Activated T-helper 1 cell treated with anti-CD3 and anti-CD28 coated beads, Interleukin-12 subunit alpha, Interleukin-12 subunit beta, Interleukin-2, Interleukin-4 antibody, amounts not matched to agents 30 ng/mL and 10 ng/mL and 1 ng/mL, durations not matched to agents 14 hours and 24 hours and 36 hours (primary cell): ENCODE results near the gene TRIM58. TPM values are rescaled to one million over a fixed set of nuclear protein-coding genes. Genes with fewer than 3 reads are reported as not detected.
A peak's percentile ranks its signal among the peaks of the same experiment; 100 is the strongest.

Experiments used
- DNase-seq: peaks from one replicate; pipeline ENCODE4 v3.0.0; 2021; ENCODE audit warnings: low spot score
- H3K27ac Mint-ChIP-seq: one replicate; pipeline ENCODE4 v1.8.0; 2021; ENCODE audit warnings: mild to moderate bottlenecking, mixed read lengths
- H3K27me3 Mint-ChIP-seq: one replicate; pipeline ENCODE4 v1.8.0; 2022; ENCODE audit warnings: mild to moderate bottlenecking, moderate library complexity, mixed read lengths; ENCODE audit not compliant: insufficient read depth
- H3K36me3 Mint-ChIP-seq: one replicate; pipeline ENCODE4 v1.8.0; 2021; ENCODE audit warnings: low read depth, mixed read lengths
- H3K4me1 Mint-ChIP-seq: one replicate; pipeline ENCODE4 v1.8.0; 2021; ENCODE audit warnings: low read depth, mixed read lengths
- H3K4me3 Mint-ChIP-seq: one replicate; pipeline ENCODE4 v1.8.0; 2021; ENCODE audit warnings: mild to moderate bottlenecking, moderate library complexity, mixed read lengths
- H3K9me3 Mint-ChIP-seq: one replicate; pipeline ENCODE4 v1.8.0; 2021; ENCODE audit warnings: mixed read lengths
- intact Hi-C: fragments of 100-400 bp; cut with micrococcal nuclease; formaldehyde crosslinking; loops from one replicate; pipeline ENCODE4 v1.15.1; 2024
- total RNA-seq: library from RNA; stranded (reverse); gene quantifications from 2 replicates; pipeline ENCODE4 v1.2.3, GENCODE V29; 2022

Gene TRIM58
- total RNA-seq, 1 donor from 2014 or later: 0.36 TPM

DNA sequence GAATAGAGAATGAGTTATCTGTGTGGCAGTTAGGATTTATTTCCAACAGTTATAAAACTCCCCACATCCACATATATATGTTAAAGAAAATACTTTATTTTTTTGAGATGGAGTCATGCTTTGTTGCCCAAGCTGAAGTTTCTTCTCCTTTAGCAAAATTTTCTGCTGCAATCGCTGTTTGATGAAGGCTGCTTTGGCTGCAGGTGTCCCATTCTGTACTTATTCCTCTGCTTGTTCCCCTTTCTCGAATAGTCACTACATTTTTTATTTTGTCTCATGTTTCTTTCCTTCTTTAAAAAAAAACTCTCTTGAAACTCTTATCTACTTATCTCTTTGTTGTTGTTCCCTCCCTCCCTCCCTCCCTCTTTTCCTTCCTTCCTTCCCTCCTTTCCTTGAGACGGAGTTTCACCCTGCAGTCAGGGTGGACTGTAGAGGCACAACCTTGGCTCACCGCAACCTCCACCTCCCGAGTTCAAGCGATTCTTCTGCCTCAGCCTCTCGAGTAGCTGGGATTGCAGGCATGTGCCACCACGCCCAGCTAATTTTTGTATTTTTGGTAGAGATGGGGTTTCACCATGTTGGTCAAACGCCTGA is 49.0 kb downstream of the TRIM58 start:
- H3K9me3 Mint-ChIP-seq: peaks cover 3% of the 10 kb centered on the region
- peaks cover 2% of the 10 kb centered on the region for H3K27me3 Mint-ChIP-seq
- H3K36me3 Mint-ChIP-seq: no peaks in the 10 kb centered on the region
- H3K4me3 Mint-ChIP-seq: peak overlapping the region; percentile 81
- H3K27ac Mint-ChIP-seq: peak overlapping the region; percentile 71
- intact Hi-C loops: loop anchor here (1.0 kb wide), 1 partner anchor 31 kb away; no protein-coding TSS in a partner anchor
- peaks cover 33% of the 10 kb centered on the region for H3K4me1 Mint-ChIP-seq
- DNase-seq: no peak

DNA sequence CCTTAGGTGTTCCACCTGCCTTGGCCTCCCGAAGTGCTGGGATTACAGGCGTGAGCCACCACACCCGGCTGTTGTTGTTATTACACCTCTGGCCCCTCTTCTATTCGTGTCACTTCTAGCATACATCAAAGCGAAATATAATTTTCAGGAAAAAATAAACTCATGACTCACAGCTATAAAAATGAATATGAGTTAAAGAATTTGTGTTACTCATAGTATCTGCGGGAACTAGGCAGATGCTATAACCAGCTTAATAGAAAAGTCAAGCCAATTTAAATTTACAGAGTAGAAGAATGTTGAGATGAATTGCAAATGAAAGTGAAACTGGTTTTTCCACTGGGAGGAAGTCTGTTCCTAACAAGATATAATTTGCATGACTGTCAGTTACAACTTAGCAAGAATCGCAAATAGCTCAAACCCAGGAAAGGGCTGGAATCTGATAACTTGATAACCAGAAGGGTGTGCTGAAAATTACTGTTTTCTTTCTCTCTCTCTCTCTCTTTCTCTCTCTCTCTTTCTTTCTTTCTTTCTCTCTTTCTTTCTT is 49.6 kb downstream of the TRIM58 start:
- H3K4me3 Mint-ChIP-seq: peak overlapping the region; percentile 81
- H3K9me3 Mint-ChIP-seq: peaks cover 3% of the 10 kb centered on the region
- peak overlapping the region; percentile 71 for H3K27ac Mint-ChIP-seq
- H3K27me3 Mint-ChIP-seq: peaks cover 2% of the 10 kb centered on the region
- intact Hi-C loops: loop anchor here (1.0 kb wide), 1 partner anchor 31 kb away; no protein-coding TSS in a partner anchor
- DNase-seq: no peak
- H3K36me3 Mint-ChIP-seq: no peaks in the 10 kb centered on the region
- H3K4me1 Mint-ChIP-seq: peaks cover 33% of the 10 kb centered on the region

DNA sequence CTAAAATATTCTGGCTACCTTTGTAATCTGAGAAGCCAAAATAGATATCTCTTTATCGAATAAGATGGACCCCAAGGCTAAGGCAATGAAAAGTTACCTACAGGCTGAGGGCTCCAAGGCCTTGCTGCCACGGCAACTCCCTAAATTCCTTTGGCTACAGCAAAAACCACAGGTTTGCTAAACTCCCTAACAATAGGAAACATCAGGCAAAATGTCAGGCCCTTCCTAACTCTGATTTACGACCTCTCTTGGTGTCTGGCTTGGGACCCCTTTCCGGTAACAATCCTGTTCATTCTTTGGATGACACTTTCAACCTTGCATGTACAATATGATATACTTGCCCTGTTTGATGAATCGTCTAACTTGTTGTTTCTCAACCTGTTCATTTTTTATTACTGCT is 51.8 kb downstream of the TRIM58 start:
- peaks cover 2% of the 10 kb centered on the region for H3K27me3 Mint-ChIP-seq
- H3K4me3 Mint-ChIP-seq: no peak overlapping the region
- intact Hi-C loops: no loop called here
- H3K4me1 Mint-ChIP-seq: peaks cover 33% of the 10 kb centered on the region
- no peak for DNase-seq
- no peak overlapping the region for H3K27ac Mint-ChIP-seq
- H3K9me3 Mint-ChIP-seq: peaks cover 3% of the 10 kb centered on the region
- H3K36me3 Mint-ChIP-seq: no peaks in the 10 kb centered on the region

DNA sequence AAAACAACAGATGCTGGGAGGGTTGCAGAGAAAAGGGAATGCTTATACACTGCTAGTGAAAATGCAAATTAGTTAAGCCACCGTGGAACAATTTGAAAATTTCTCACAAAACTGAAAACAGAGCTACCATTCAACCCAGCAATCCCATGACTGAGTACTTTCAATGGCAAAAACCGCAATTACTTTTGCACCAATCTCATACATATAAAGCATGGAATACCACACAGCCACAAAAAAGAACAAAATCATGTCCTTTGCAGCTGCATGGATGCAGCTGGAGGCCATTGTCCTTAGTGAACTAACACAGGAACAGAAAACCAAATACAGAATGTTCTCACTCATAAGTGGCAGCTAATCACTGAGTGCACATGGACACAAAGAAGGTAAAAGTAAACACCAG is 56.8 kb downstream of the TRIM58 start:
- H3K27ac Mint-ChIP-seq: no peak overlapping the region
- no peak overlapping the region for H3K4me3 Mint-ChIP-seq

DNA sequence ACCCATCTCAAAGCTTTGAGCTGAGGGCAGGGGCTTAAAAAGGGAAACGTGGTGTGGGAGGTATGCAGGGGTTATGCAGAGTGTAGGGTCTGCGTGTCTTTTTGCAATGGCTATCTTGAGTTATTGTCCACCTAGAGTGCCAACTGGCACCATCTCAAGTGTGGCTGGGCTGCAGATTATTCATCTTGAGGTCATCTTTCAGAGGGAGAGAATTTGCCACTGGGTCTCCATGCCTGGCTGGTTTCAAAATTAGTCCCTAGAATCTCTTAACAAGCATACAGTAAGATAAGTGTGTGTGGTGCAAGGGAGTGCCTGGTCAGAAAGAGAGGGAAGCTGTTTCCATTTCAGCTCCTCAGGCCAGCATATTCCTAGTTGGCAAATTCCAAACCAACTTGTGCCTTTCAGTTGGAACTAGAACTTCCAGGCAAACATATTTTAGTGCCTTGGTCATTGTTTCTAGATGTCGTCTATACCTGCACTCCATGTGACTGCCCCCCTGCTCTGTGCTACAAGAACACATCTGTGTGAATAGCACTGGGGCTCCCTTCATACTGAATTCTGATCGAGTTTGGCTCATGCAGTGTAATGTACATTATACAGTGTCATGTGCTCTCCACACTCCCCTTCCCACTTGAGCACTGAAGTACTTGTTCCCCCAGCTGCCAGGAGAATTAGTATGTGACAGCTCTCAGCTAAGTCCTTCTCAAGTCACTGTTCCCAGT is 58.1 kb downstream of the TRIM58 start:
- Mint-ChIP-seq H3K4me1 (no peaks in the 10 kb centered on the region), H3K36me3 (no peaks in the 10 kb centered on the region), H3K27me3 (no peaks in the 10 kb centered on the region), H3K9me3 (no peaks in the 10 kb centered on the region), H3K27ac (no peak overlapping the region), H3K4me3 (no peak overlapping the region)
- DNase-seq: no peak
- intact Hi-C loops: no loop called here

More for the DNA sequence above, 56.8 kb downstream of the TRIM58 start:
- Mint-ChIP-seq H3K9me3 (no peaks in the 10 kb centered on the region), H3K4me1 (no peaks in the 10 kb centered on the region), H3K27me3 (no peaks in the 10 kb centered on the region), H3K36me3 (no peaks in the 10 kb centered on the region)
- no peak for DNase-seq
- intact Hi-C loops: no loop called here

DNA sequence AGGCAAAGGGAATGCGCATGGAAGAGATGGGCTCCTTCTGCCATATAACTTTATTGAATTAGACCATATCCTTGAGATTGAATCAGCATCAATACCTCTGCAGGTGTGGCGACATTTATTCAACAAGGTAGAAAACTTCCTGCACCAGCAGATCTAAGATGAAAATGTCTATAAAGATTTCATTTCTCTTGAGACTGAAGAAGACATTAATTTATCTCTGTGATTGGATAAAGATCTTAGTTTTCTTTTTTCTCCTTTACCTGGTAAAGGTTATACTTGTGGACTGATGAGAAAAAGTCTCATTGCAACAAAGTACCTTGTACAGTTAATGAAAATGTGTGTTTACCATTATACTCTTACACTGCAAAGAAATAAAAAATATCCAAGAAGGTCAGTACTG is 63.0 kb downstream of the TRIM58 start, which contains the start of gene OR2T8:
TSS of gene OR2T8 (plus strand) at position 301 of the 400 bp plus-strand sequence. CDS start 766 bp downstream, outside the sequence.
- H3K27me3 Mint-ChIP-seq: no peaks in the 10 kb centered on the region
- no peak for DNase-seq
- no peaks in the 10 kb centered on the region for H3K36me3 Mint-ChIP-seq
- no peaks in the 10 kb centered on the region for H3K4me1 Mint-ChIP-seq
- H3K9me3 Mint-ChIP-seq: no peaks in the 10 kb centered on the region
- intact Hi-C loops: no loop called here
- H3K27ac Mint-ChIP-seq: no peak within 1 kb of the TSS
- no peak within 1 kb of the TSS for H3K4me3 Mint-ChIP-seq

DNA sequence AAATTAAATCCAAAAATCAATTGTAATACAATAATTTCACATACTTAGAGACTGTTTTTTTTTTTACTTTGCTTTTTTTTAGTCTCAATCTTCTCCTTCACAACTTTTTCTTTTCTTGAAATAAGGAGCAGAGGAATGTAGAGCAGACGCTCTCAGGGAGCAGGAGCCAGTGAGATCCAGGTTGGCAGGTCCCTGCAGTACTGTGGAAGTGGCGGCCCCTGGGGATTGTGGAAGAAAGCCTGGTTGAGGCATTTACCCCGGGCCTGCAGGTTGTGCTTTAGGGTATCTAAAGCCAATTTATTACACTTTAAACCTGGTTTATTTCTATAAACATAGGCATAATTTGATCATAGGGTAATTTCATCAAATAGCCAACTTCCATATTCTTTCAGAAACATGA is 67.0 kb downstream of the TRIM58 start:
- H3K4me1 Mint-ChIP-seq: no peaks in the 10 kb centered on the region
- intact Hi-C loops: no loop called here
- H3K27ac Mint-ChIP-seq: no peak overlapping the region
- H3K4me3 Mint-ChIP-seq: no peak overlapping the region
- H3K36me3 Mint-ChIP-seq: no peaks in the 10 kb centered on the region
- DNase-seq: no peak
- no peaks in the 10 kb centered on the region for H3K9me3 Mint-ChIP-seq
- no peaks in the 10 kb centered on the region for H3K27me3 Mint-ChIP-seq

DNA sequence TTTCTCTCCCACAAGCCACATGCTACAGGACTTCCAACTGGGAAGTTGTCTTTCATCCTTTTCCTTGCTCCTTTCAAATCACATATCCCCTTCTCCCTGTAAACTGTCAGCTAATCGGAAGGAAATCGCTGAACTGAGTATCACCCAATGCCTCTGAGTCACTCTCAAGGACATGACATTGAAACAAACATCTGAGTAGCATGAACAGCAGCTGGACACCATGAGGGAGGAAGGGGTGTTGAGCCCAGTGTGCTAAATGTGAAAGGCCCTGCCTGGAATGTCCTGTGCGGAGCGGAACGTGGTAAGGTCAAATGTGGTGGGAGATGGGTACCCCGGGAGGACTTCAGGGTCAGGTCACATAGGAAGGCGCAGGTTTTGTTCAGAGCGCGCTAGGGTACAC is 67.9 kb downstream of the TRIM58 start, which contains the start of gene OR2AJ1:
TSS of gene OR2AJ1 (plus strand) at position 22 of the 400 bp plus-strand sequence. CDS start 8,880 bp downstream, outside the sequence.
- Mint-ChIP-seq H3K27me3 (no peaks in the 10 kb centered on the region), H3K9me3 (no peaks in the 10 kb centered on the region), H3K36me3 (no peaks in the 10 kb centered on the region), H3K27ac (no peak within 1 kb of the TSS), H3K4me1 (no peaks in the 10 kb centered on the region), H3K4me3 (no peak within 1 kb of the TSS)
- intact Hi-C loops: no loop called here
- no peak for DNase-seq

Other genes with a start within 250 kb of the TRIM58 start
- gene OR13G1, start 177.4 kb upstream of the TRIM58 start, total RNA-seq: not detected in 2 replicates
- gene OR6F1, start 140.5 kb upstream of the TRIM58 start, total RNA-seq: not detected in 2 replicates
- not detected in 2 replicates for gene OR14K1, start 118.6 kb upstream of the TRIM58 start, total RNA-seq
- gene OR14A2, start 109.0 kb upstream of the TRIM58 start, total RNA-seq: not detected in 2 replicates
- gene OR1C1, start 96.6 kb upstream of the TRIM58 start, total RNA-seq: not detected in 2 replicates
- gene OR14A16, start 33.1 kb upstream of the TRIM58 start, total RNA-seq: not detected in 2 replicates
- not detected in 2 replicates for gene OR11L1, start 15.3 kb upstream of the TRIM58 start, total RNA-seq
- gene OR2W3, start 38.4 kb downstream of the TRIM58 start, total RNA-seq: 0.22 TPM in 1 of 2 replicates, not detected in the other
- gene OR2T8, start 63.1 kb downstream of the TRIM58 start, total RNA-seq: not detected in 2 replicates
- not detected in 2 replicates for gene OR2AJ1, start 67.7 kb downstream of the TRIM58 start, total RNA-seq
- 0.21 TPM in 1 of 2 replicates, not detected in the other for gene OR2L8, start 91.7 kb downstream of the TRIM58 start, total RNA-seq
- not detected in 2 replicates for gene OR2AK2, start 108.0 kb downstream of the TRIM58 start, total RNA-seq
- gene OR2L5, start 156.5 kb downstream of the TRIM58 start, total RNA-seq: not detected in 2 replicates
- gene OR2L2, start 172.9 kb downstream of the TRIM58 start, total RNA-seq: 0.07 and 0.08 TPM in 2 replicates
- gene OR2L3, start 189.6 kb downstream of the TRIM58 start, total RNA-seq: not detected in 2 replicates
- not detected in 2 replicates for gene OR2L13, start 238.0 kb downstream of the TRIM58 start, total RNA-seq